GM18498 (cell line): ENCODE results near the gene WDR18.
A peak's percentile ranks its signal among the peaks of the same experiment; 100 is the strongest.
"Not testable (repeated sequence)": the region's sequence is repeated elsewhere in the genome, so short reads cannot be mapped to it uniquely, and the experiment has no call there.

Experiments used
- ATAC-seq: cut with Tn5 transposase; IDR thresholded peaks from one replicate; pipeline ENCODE4 v1.9.1; 2021; ENCODE audit warnings: mild to moderate bottlenecking, moderate library complexity; ENCODE audit not compliant: unreplicated experiment

The WDR18 gene

GRCh38 chr19:1018932-1019615 is 34.9 kb downstream of the WDR18 start:
- no peak for ATAC-seq

GRCh38 chr19:1019616-1019961 is 35.4 kb downstream of the WDR18 start:
- ATAC-seq = no peak

- no peak for ATAC-seq
Observed at GRCh38 chr19:1019980-1020867, 36.1 kb downstream of the WDR18 start.

- ATAC-seq = peak; percentile 88
Observed at GRCh38 chr19:1020868-1021425, 36.8 kb downstream of the WDR18 start, which contains the start of gene TMEM259. Gene TMEM259 (minus strand): TSS chr19:1021123. CDS start chr19:1020996, 127 bp downstream.

GRCh38 chr19:1023883-1024188 is 39.7 kb downstream of the WDR18 start:
- ATAC-seq = not testable (repeated sequence)

GRCh38 chr19:1025080-1025479 is 40.9 kb downstream of the WDR18 start:
- ATAC-seq = not testable (repeated sequence)

- ATAC-seq = peak; percentile 46
Observed at GRCh38 chr19:1025960-1026782, 42.0 kb downstream of the WDR18 start, which contains the start of gene CNN2. Gene CNN2 (plus strand): TSS chr19:1026608. CDS start chr19:1026662, 54 bp downstream.

- no peak for ATAC-seq
Observed at GRCh38 chr19:1026783-1027649, 42.9 kb downstream of the WDR18 start.

GRCh38 chr19:1027650-1028061 is 43.5 kb downstream of the WDR18 start:
- no peak for ATAC-seq

- ATAC-seq = no peak
Observed at GRCh38 chr19:1028062-1028926, 44.1 kb downstream of the WDR18 start.

GRCh38 chr19:1032264-1032867 is 48.2 kb downstream of the WDR18 start:
- ATAC-seq = no peak

GRCh38 chr19:1035998-1036621 is 52.0 kb downstream of the WDR18 start:
- ATAC-seq = no peak

GRCh38 chr19:1037621-1038064 is 53.5 kb downstream of the WDR18 start:
- ATAC-seq = no peak

- ATAC-seq = no peak
Observed at GRCh38 chr19:1038978-1039645, 55.0 kb downstream of the WDR18 start.

GRCh38 chr19:1039646-1040475 is 55.7 kb downstream of the WDR18 start, which contains the start of gene ABCA7:
Gene ABCA7 (plus strand): TSS chr19:1040107. CDS start chr19:1041362, 1,255 bp downstream.
- ATAC-seq = peak; percentile 79

- peak; percentile 46 for ATAC-seq
Observed at GRCh38 chr19:1040476-1041271, 56.5 kb downstream of the WDR18 start.
